Esophagus muscularis mucosa (tissue), 3 donors: ENCODE data around the gene CYP27A1.

Experiments
- CTCF ChIP-seq, 3 experiments: fragments of 200-600 bp in 2 of 3; fragments of 450-650 bp in 1 of 3; sonication (generic) in 2 of 3; IDR thresholded peaks; one replicate each; pipeline ENCODE4 v1.5.1; 2017 to 2019; ENCODE audit warnings: antibody characterized with exemption in 3 of 3, mild to moderate bottlenecking in 2 of 3, moderate library complexity in 1 of 3
- POLR2A ChIP-seq: fragments of 450-650 bp; IDR thresholded peaks from one replicate; pipeline ENCODE4 v1.6.1; 2017; ENCODE audit warnings: antibody characterized with exemption, moderate library complexity, mild to moderate bottlenecking, low read depth
- POLR2AphosphoS5 ChIP-seq, 2 donors: sonication (generic); formaldehyde crosslinking; IDR thresholded peaks; one replicate each; pipeline ENCODE4 v1.6.1; 2017; ENCODE audit warnings: antibody characterized with exemption in 2 of 2

- TF ChIP-seq POLR2A (no peak), CTCF (IDR thresholded peaks at IDR 0.05) (no peak), POLR2AphosphoS5 (IDR thresholded peaks at IDR 0.05) (no peak)
These were observed 51.2 kb downstream of the CYP27A1 start for GRCh38 chr2:218833023-218833609.
